ENCODE data around the gene OR7C1.
"Not testable (repeated sequence)": the region's sequence is repeated elsewhere in the genome, so short reads cannot be mapped to it uniquely, and the experiment has no call there.

Gene OR7C1

DNA sequence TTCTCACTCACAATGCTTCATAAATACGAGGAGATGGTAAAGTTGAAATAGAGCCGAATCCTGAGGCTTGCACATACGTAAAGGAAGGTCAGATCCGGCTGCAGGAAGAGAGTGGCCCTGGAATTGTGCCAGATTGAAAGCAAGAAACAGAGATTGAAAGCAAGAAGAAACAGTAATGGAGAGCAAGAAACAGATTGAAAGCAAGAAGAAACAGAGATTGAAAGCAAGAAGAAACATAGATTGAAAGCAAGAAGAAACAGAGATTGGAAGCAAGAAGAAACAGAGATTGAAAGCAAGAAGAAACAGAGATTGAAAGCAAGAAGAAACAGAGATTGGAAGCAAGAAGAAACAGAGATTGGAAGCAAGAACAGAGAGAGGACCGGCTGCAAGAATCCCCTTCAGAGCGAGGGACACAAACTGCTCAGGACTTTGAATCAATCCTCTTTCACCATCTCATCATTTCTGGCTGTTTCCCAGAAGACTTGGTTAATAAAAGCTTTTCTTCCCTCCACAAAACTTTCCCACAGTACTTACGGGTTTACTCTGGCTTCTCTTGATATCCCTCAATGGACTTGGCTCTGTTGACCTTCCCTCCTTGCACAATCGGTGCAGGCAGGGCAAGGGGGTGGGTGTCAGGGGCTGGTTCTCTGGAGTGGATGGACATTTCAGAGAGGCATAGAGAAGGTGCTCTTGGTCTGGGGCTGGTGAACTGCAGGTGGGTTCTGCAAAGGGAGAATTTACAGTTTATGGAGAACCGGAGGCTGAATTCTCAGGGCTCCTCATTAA is 25.5 kb downstream of the OR7C1 start:
- Histone ChIP-seq H3K27ac (no peak overlapping the region), H3K4me3 (no peak overlapping the region)
- DNase-seq (ENCODE audit: low spot score), result no peak
- TF ChIP-seq, protein P1, sequence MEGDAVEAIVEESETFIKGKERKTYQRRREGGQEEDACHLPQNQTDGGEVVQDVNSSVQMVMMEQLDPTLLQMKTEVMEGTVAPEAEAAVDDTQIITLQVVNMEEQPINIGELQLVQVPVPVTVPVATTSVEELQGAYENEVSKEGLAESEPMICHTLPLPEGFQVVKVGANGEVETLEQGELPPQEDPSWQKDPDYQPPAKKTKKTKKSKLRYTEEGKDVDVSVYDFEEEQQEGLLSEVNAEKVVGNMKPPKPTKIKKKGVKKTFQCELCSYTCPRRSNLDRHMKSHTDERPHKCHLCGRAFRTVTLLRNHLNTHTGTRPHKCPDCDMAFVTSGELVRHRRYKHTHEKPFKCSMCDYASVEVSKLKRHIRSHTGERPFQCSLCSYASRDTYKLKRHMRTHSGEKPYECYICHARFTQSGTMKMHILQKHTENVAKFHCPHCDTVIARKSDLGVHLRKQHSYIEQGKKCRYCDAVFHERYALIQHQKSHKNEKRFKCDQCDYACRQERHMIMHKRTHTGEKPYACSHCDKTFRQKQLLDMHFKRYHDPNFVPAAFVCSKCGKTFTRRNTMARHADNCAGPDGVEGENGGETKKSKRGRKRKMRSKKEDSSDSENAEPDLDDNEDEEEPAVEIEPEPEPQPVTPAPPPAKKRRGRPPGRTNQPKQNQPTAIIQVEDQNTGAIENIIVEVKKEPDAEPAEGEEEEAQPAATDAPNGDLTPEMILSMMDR (IDR thresholded peaks at IDR 0.05), result no peak

DNA sequence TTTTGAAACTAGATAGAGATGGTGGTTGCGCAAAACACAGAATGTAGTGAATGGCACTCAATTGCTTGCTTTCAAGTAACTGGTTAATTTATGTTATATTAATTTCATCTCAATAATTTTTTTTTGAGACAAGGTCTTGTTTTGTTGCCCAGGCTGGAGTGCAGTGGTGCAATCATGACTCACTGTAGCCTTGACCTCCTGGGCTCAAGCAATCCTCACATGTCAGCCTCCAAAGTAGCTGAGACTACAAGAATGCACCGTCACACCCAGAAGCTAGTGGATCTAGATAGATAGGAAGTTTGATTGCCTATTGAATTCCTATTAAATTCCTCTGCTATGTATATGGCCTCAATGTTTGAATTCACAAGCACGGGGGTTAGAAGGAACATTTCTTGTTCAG is 30.2 kb downstream of the OR7C1 start:
- Histone ChIP-seq H3K4me3 (no peak overlapping the region), H3K27ac (no peak overlapping the region)
- TF ChIP-seq, protein P1 (IDR thresholded peaks at IDR 0.05), result no peak
- no peak for DNase-seq (ENCODE audit: low spot score)

DNA sequence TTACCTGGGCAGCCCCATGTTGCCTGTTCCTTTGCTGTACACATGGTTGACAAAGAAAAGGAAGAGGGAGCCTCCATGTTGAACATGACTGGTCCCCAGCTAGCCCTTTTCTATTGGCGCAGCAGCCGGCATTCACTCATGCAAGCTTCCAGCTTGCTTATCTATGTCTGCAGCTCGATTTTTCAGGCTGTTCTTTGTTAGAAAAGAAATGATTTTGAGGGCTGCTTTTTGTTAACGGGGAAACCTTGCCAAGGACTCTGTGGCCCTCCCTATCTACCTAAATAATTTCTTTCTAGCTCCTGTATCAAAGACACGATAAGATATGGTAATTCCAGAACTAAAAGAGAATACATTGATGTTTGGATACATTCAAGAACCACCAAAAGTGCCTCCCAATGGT is 36.2 kb downstream of the OR7C1 start:
- no peak for DNase-seq (ENCODE audit: low spot score)
- Histone ChIP-seq H3K27ac (no peak overlapping the region), H3K4me3 (no peak overlapping the region)
- TF ChIP-seq, protein P1 (IDR thresholded peaks at IDR 0.05), result no peak

DNA sequence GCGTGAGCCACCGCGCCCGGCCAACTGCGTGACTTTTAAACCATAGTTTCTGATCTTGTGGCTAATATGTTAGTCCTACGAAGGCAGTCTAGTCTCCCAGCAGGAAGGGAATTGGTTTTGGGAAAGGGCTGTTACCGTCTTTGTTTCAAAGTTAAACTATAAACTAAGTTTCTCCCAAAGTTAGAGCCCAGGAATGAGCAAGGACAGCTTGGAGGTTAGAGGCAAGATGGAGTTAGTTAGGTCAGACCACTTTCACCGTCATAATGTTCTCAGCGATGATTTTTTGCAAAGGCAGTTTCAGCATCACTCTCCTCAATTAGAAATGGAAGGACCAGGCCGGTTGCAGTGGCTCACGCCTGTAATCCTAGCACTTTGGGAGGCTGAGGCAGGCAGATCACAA is 39.0 kb downstream of the OR7C1 start:
- H3K4me3 ChIP-seq, result no peak overlapping the region
- no peak overlapping the region for H3K27ac ChIP-seq
- DNase-seq (ENCODE audit: low spot score), result no peak
- TF ChIP-seq, protein P1 (IDR thresholded peaks at IDR 0.05), result no peak

DNA sequence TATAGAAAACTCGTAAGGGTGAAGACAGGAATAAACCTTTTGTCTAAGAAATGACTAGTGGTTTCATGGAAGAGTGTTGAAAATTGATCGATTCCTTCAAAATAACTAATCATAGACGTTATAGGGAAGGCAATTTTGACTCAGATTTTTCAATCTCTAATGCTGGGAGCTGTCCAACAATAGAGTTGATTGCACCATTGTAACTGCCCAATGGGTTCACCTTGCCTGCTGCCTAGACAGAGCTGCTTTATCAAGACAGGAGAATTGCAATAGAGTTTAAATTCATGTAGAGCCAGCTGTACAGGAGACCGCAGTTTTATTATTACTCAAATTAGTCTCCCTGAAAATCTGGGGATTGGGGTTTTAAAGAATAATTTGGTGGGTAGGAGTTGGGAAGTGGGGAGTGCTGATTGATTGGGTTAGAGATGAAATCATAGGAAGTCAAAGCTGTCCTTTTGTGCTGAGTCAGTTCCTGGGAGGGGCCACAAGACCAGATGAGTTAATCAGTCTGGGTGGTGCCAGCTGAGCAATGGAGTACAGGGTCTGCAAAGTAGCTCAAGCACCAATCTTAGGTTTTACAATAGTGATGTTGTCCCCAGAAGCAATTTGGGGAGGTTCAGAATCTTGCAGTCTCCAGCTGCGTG is 39.8 kb downstream of the OR7C1 start:
- DNase-seq (ENCODE audit: low spot score), result no peak
- TF ChIP-seq, protein P1 (IDR thresholded peaks at IDR 0.05), result no peak
- H3K27ac ChIP-seq, result no peak overlapping the region

DNA sequence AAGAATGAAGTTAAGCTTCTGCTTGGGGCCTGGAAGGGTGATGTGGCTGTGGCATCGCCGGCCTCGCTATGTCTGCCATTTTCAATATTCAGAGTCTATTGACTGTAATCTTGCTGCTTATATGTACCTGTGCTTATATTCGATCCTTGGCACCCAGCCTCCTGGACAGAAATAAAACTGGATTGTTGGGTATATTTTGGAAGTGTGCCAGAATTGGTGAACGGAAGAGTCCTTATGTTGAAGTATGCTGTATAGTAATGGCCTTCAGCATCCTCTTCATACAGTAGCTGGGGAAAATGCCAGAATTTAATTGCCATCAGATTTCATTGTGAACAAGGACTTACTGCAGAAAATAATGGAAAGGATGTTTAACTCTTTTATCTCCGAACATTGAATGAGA is 42.7 kb downstream of the OR7C1 start:
- H3K4me3 ChIP-seq; DNase-seq (ENCODE audit: low spot score); H3K27ac ChIP-seq: not testable (repeated sequence)

More for the DNA sequence above, 39.8 kb downstream of the OR7C1 start:
- H3K4me3 ChIP-seq, result no peak overlapping the region

DNA sequence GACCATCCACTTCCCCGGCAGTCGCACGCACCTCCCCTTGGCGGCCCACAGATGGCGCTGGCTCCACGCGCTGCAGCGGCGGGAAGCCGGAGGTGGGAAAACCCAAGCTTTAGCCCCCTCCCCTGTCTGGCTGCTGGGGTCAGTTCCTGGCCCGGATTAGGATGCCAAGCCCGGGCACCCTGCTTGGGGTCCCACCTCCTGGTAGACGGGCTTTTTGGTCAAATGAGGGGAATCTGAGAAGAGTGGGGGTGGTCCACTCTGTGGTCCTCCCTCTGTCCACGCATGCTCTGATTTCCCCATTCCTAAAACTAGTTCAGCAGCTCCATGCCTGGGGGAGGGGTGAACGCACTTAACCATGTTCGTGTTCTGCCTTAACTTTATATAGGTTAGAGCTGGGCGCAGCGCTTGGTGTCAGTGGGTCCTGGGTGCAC is 48.5 kb downstream of the OR7C1 start:
- H3K4me3 ChIP-seq, result no peak overlapping the region
- H3K27ac ChIP-seq, result no peak overlapping the region
- TF ChIP-seq, protein P1 (IDR thresholded peaks at IDR 0.05), result no peak
- DNase-seq (ENCODE audit: low spot score), result no peak

DNA sequence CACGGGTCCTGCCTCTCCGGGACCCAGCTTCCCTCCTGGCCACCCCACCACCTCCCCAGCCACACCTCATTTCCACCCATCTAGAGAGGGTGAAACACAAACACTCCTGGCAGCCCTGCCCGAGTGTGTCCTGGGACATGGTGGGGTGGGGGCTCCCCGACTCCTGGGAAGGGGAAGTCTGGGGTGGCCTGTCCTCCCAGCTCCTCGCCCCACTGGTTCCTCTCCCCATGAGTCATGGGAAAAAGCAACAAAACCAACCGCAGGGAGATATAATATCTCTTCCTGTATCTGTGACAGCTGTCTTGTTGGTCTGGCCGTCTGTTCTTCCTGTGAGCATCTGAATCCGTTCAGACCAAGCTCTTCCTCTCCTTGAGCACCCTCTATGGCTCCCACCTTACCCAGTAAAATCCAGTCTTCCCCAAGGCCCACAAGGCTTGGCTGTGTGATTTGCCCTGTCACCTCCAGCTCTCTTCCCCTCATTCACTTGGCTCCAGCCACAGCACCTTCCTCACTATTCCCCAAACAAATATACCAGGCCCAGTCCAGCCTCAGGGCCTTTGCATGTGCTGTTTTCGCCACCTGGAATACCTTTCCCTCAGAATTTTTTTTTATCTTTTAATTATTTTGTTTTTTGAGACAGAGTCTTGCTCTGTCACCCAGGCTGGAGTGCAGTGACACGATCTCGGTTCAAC is 49.7 kb downstream of the OR7C1 start:
- peak overlapping the region in 1 of 2 donors; percentile 32 for H3K27ac ChIP-seq
- DNase-seq (ENCODE audit: low spot score); H3K4me3 ChIP-seq: not testable (repeated sequence)

DNA sequence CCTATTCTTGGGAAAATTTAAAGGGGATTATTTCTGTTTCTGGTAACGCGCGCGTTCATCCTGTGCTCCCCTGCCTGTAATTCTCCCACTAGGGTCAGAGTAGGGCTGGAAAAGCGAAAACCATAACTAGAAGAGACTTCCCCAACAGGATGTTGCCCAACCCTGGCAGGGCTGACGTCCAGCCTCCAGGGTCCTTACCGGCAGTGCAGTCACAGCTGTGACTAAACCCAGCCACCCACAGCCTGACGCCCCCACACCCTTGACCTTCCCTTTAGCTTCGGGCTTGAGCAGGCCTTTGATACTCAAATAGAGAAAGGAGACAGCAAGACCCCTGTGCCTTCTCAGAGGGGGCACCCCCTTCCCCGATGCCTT is 50.3 kb downstream of the OR7C1 start:
- DNase-seq (ENCODE audit: low spot score); H3K4me3 ChIP-seq: not testable (repeated sequence)
- H3K27ac ChIP-seq, result peak overlapping the region in 1 of 2 donors; percentile 32

DNA sequence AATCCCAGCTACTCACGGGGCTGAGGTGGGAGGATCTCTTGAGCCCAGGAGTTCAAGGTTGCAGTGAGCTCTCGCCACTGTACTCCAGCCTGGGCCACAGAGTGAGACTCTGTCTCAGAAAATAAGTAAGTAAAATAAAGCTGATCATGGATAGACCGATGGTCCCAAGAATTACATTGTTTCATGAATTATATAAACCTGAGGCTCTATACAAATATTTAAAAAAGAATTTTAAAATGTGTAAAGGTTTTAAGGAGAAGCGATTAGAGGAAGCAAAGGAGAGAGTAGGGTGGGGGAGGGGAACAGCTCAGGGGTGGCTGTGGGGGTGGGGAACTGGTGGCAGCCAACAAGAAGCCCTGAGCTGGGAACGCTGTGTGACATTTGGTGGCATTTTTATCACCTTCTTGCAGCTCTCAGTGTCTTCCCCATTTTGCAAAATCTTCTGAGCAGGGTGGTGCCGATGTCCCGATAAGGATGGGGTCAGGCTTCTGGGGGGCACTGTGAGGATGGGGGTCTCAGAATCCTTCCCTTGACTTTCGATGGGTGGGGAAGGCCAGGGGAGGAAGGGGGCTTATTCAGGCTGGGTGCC is 51.5 kb downstream of the OR7C1 start:
- H3K4me3 ChIP-seq; DNase-seq (ENCODE audit: low spot score); H3K27ac ChIP-seq: not testable (repeated sequence)

Data from coronary artery (tissue), 2 donors.